Medulla oblongata (tissue), 1 donor: ENCODE results near the gene PSD4.

Experiments
- DNase-seq: peaks from one replicate; pipeline ENCODE4 v3.0.0-alpha.2; 2015; ENCODE audit errors: extremely low spot score

PSD4 gene

DNA sequence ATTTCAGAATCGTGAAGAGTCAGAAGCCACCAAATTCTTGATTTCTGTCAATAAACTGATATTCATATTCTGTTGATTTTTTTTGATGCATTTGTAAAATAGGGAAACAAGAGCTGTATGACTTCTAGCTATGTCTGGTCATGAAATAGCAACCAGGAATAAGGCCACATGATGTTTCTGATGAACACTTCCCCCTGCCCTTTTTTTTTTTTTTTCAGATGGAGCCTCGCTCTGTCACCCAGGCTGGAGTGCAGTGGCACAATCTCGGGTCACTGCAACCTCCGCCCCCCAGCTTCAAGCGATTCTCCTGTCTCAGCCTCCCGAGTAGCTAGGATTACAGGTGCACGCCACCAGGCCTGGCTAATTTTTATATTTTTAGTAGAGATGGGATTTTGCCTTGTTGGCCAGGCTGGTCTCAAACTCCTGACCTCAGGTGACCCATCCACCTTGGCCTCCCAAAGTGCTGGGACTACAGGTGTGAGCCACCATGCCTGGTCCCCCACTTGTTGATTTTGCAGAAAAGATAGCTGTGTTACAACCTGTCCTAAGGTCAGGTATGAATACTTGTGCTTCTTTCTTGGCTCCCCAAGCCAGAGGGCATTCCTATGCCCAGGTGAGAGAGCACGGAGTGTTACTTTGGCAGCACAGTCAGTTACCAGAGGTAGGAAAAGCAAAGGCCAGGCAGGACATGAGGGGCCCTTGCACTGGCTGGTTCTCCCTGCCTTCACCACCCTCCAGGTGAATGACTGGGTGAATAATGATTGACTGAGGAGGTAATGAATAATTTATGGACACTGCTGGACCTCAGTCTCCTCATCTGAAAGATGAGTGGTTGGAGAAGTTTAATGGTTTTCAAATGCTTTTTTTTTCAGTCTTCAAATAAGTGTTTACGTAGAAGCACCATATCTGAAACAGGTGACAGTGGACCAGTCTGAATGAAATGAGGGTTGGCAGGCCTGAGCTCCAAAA is 65.4 kb downstream of the PSD4 start:
- DNase-seq = no peak

DNA sequence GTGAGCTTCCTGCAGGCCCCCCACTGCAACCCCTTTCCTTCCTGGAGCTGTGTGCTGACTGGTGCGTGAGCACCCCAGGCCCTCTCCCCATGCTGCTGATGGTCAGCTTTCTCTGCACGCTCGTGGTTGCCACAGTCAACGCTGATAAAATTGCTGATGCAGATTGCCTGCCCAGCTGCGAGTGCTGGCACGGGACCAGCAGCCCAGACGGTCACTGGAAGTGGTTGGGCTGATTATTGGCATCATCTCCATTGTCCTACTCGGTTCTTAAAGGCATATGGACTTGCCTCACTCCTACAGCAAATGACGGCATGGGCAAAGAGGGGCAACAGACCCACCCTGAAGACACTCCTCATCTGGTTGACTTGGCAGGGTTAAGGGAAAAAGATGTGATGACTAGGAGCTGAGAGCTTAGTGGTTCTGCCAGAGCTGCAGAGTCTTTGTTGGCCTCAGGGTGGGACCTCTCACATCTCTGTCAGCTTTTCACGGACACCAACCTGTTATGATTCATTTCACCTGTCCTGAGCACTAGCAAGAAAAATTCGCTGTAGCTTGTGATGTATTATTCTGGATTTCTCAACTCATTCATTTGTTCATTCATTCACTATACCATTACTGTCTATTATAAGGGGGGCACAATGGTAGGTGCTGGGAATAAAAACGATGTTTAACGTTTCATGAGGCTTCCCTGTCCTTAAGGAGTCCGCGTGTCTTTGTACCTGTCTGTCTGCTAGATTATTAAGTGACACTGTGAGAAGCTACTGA is 66.6 kb downstream of the PSD4 start:
- peak; percentile 80 for DNase-seq

DNA sequence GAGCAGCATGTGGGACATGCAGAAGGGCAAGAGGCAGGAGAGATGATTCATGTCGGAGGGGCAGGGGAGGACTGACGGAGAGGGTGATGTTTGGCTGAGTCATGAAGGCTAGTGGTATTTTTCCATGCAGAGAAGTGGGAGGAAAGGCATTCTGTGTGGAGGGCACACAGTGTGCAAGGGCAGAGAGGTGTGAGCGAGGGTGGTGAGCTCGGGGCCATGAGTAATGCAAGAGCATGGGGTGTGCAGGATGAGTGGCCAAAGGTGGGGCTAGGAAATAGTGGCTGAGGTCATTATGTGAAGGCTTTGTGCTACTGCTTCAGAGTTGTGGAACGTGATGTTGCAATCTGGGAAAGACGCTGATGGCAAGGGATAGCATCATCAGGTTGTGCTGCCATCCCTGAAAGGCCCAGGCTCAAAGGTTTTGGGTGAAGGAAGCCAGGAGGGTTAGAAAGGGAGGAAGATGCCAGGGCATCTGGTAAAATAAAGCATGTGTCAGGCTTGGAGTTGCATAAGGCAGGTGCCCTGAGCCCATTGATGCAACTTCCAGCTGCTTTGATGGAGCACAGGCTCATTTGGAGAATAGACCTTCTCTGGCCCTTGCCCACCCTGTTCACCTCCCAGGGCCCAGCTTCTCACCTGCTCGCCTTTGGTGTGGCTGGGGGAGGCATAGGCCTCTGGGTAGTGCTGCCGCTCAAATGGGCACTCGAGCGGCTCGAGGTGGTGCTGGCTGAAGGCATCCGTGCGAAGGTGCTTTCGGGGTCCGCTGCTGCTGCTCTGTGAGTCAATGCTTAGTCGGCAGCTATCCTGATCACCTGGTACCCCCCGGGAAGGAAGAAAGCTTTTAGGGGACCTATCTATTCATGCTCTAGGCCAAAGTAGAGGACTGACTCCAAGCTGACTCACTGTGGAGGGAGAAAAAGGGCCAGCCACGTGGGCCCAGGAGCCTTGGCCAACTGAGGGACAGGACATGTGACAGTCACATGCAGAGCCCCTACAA is 67.4 kb downstream of the PSD4 start:
- DNase-seq = no peak

GRCh38 chr2:113242327-113242726 is 68.6 kb downstream of the PSD4 start:
- no peak for DNase-seq

DNA sequence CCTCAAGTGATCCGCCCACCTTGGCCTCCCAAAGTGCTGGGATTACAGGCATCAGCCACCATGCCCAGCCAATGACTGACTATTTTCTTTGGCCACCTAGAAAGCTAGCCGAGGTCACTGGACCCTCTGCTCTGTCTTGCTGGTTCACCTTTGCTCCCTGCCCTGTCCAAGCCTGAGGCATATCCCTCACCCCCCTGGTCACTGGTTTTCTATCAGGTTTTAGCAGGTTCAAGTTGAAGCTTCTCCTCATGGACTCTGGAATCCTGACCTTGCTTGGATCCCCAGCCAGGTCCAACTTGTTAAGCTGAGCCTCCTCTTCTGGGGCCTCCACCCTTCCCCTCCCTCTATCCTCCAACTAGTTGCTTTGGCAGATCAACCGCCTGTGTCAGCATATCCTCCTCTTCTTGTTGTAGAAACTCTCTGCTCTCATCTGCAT is 71.5 kb downstream of the PSD4 start:
- no peak for DNase-seq

DNA sequence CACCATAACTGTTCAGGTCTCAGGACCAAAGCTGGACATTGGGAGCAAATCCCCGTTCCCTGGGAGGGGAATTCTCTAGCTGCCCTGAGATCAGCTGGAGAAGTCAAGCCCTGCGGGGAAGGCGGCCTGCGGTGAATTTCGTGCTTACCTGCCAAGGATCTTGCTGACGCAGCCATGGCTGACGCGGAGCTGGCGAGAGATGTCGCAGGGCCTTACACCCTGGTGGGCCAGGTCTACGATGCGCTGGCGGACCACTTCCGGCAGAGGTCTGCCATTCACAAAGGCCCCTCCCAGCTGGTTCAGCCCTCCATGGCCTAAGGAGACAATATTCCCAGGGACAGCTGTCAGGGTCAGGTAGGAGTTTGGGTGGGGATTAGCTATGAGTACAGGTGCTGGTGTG is 72.8 kb downstream of the PSD4 start:
- DNase-seq = no peak

DNA sequence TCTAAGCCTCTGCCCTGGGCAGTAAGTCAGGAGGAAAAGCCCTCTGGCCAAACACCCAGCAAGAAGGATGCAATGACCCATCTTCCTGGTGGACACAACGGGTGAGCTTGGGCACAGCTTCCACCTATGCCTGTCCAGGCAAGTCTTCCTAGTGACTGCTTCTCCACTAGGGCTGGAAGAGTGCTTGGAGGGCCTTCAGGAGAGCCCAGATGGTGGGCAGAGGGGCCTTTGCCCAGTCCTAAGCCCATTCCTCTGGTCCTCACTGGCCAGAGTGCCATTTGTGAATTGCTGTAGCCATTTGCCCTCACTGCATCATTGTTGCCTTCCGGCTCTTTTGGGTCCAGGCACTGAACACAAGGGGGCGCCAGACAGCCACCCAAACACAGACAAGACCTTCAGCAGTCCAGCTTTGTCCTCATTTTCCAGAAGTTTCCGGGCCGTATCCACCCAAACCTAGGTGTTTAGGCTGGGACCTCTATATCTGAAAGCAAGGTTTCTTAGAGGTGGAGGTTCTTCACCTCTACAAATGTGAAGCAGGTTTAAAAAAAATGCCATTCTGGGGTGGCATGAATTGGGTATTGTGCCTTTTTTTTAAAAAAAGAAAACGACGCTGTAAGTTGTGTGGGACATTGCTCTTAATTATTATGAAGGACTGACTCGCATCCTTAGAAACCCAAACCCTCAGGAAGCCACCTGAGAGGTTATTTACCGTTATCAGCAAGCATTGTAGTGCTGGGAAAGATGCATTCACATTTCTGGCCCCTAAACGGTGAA is 75.4 kb downstream of the PSD4 start:
- peak; percentile 89 for DNase-seq

GRCh38 chr2:113251118-113251517 is 77.3 kb downstream of the PSD4 start:
- DNase-seq = no peak

GRCh38 chr2:113252047-113252590 is 78.3 kb downstream of the PSD4 start:
- DNase-seq = no peak

- no peak for DNase-seq
Measured at GRCh38 chr2:113253453-113253852, 79.7 kb downstream of the PSD4 start.

GRCh38 chr2:113255140-113256070 is 81.6 kb downstream of the PSD4 start:
- no peak for DNase-seq

DNA sequence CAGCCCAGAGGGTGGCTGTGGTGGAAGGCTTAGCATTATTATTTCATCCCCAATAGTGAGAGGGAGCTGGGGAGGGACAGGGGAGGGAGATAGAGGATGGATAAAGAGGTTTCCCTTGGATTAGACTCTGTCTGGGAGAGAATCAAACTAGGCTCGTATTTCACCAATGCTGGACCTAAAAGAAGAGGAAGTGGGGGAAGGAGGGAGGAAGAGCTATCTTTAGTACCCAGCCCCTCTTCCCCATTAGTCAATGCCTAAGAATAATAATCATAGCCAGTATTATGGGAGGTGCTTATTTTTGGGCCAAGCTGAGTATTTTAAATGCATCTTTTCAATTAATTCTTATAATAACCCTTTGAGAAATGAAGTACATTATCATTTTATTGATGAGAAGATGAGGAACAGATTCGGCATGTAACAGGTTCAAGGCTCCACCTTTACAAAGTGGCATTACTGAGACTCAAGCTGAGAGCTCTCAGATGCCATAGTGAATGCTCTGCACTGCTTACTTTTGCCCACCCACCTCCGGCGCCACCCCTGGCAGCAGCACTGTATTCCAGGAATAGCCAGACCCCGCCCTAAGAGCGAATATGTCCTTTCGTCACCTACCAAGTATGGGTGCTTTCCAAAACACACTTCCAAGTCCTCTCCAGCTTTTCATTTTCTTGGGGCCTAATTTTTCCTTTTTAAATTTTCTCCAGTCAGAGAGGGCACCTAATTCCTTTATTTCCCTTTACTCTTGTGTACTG is 83.9 kb downstream of the PSD4 start:
- DNase-seq = peak; percentile 54

- DNase-seq = no peak
Measured at GRCh38 chr2:113258471-113259147, 84.8 kb downstream of the PSD4 start.
